Body of pancreas (tissue), 4 donors: Measurements from ENCODE around the gene VRK1.

Experiments
- CTCF ChIP-seq, 7 experiments: fragments of 450-650 bp in 4 of 7; fragments of 200-600 bp in 3 of 7; sonication (generic) in 3 of 7; IDR thresholded peaks; one replicate each; pipeline ENCODE4 v1.5.1; 2016 to 2019; ENCODE audit warnings: antibody characterized with exemption in 7 of 7
- POLR2A ChIP-seq, 3 donors: fragments of 450-650 bp; IDR thresholded peaks; one replicate each; pipeline ENCODE4 v1.6.1; 2016; ENCODE audit warnings: antibody characterized with exemption in 3 of 3, mild to moderate bottlenecking in 2 of 3

GRCh38 chr14:96799489-96800054 lies 2.4 kb downstream of the VRK1 start:
- no peak for TF ChIP-seq CTCF (IDR thresholded peaks at IDR 0.05)
- TF ChIP-seq POLR2A (IDR thresholded peaks at IDR 0.05) = no peak
